SK-N-SH treated with all-trans-retinoic acid at 6 μM for 48 hours (cell line): Measurements from ENCODE around the gene RGS19.

Source experiments
- CREB5 ChIP-seq: fragments of 250-450 bp; sonication (Bioruptor Pico); IDR thresholded peaks from 2 replicates; pipeline ENCODE4 v1.5.1; 2020; ENCODE audit warnings: low read depth, mild to moderate bottlenecking, moderate library complexity
- CSDC2 ChIP-seq: fragments of 250-450 bp; sonication (Bioruptor Pico); IDR thresholded peaks from 2 replicates; pipeline ENCODE4 v1.5.0; 2020; ENCODE audit warnings: mild to moderate bottlenecking, moderate library complexity
- PPARA ChIP-seq: fragments of 250-450 bp; sonication (Bioruptor Pico); IDR thresholded peaks from 2 replicates; pipeline ENCODE4 v1.5.0; 2020; ENCODE audit warnings: mild to moderate bottlenecking, borderline replicate concordance

- TF ChIP-seq CREB5 (CRISPR knock-in tag), result no peak
- TF ChIP-seq PPARA (CRISPR knock-in tag), result no peak
- TF ChIP-seq CSDC2 (CRISPR knock-in tag), result no peak
Observed at GRCh38 chr20:64058536-64058935, 20.8 kb downstream of the RGS19 start.
